ENCODE measurements around the gene PIRT.

GRCh38 chr17:10842658-10843057 is 4.8 kb upstream of the PIRT start:
- TF ChIP-seq ZFP3 (CRISPR knock-in tag; IDR thresholded peaks at IDR 0.05), result no peak
- TF ChIP-seq BACH2 (CRISPR knock-in tag; IDR thresholded peaks at IDR 0.05; ENCODE audit: borderline replicate concordance), result no peak
- TF ChIP-seq CSDC2 (CRISPR knock-in tag; IDR thresholded peaks at IDR 0.05), result no peak
- TF ChIP-seq ESRRG (CRISPR knock-in tag; IDR thresholded peaks at IDR 0.05), result no peak
- no peak for TF ChIP-seq PATZ1 (CRISPR knock-in tag; IDR thresholded peaks at IDR 0.05; ENCODE audit: borderline replicate concordance)
- no peak for TF ChIP-seq RARB (CRISPR knock-in tag; IDR thresholded peaks at IDR 0.05)
